Ovary (tissue), 3 donors: ENCODE data around the gene HIF3A.

Experiments
- CTCF ChIP-seq, 3 donors: fragments of 450-650 bp in 2 of 3; fragments of 200-600 bp in 1 of 3; IDR thresholded peaks; one replicate each; pipeline versions ENCODE4 v1.5.1 to v1.8.0; 2016 to 2022; ENCODE audit warnings: antibody characterized with exemption in 3 of 3, mild to moderate bottlenecking in 1 of 3
- POLR2A ChIP-seq: fragments of 450-650 bp; IDR thresholded peaks from one replicate; pipeline ENCODE4 v1.6.1; 2017; ENCODE audit warnings: antibody characterized with exemption, mild to moderate bottlenecking, moderate library complexity
- donor health status: DM: no; HTN: no; CAD: no.

- TF ChIP-seq CTCF (IDR thresholded peaks at IDR 0.05) (no peak), POLR2A (no peak)
Measured at GRCh38 chr19:46269101-46269500, 27.7 kb upstream of the HIF3A start.
